GM12875 (cell line): Measurements from ENCODE around the gene P4HTM.

ENCODE experiments used
- H3K4me3 ChIP-seq: one replicate; pipeline ENCODE4 v1.5.1; 2011; ENCODE audit warnings: low read depth, low read length, control low read depth
- CTCF ChIP-seq: IDR thresholded peaks from 2 replicates; pipeline ENCODE4 v1.5.1; 2011; ENCODE audit warnings: low read depth, mild to moderate bottlenecking, control low read depth, inconsistent platforms, low read length, moderate library complexity, borderline replicate concordance; ENCODE audit not compliant: insufficient read depth

The P4HTM gene

GRCh38 chr3:49016414-49017228 lies 26.6 kb downstream of the P4HTM start:
- H3K4me3 ChIP-seq: no peak overlapping the region
- TF ChIP-seq CTCF: no peak

- no peak for TF ChIP-seq CTCF
- peak overlapping the region; percentile 71 for H3K4me3 ChIP-seq
Measured at GRCh38 chr3:49017229-49017970, 27.4 kb downstream of the P4HTM start.

GRCh38 chr3:49017971-49018706 lies 28.1 kb downstream of the P4HTM start, which contains the start of gene DALRD3:
TSS of gene DALRD3 (minus strand) at chr3:49018580. CDS start at chr3:49018564, 16 bp downstream.
- peak within 1 kb of the TSS; percentile 71 for H3K4me3 ChIP-seq
- no peak for TF ChIP-seq CTCF

- TF ChIP-seq CTCF: no peak
- H3K4me3 ChIP-seq: peak overlapping the region; percentile 71
Measured at GRCh38 chr3:49018707-49019006, 28.6 kb downstream of the P4HTM start.

GRCh38 chr3:49019941-49020329 lies 29.9 kb downstream of the P4HTM start:
- H3K4me3 ChIP-seq: peak overlapping the region; percentile 97
- no peak for TF ChIP-seq CTCF

- no peak for TF ChIP-seq CTCF
- peak overlapping the region; percentile 97 for H3K4me3 ChIP-seq
Measured at GRCh38 chr3:49020330-49021212, 30.5 kb downstream of the P4HTM start.
